EL (cell line): Measurements from ENCODE around the gene SETD7.
"Not testable (repeated sequence)": the region's sequence is repeated elsewhere in the genome, so short reads cannot be mapped to it uniquely, and the experiment has no call there.

Experiments used
- DNase-seq: peaks from one replicate; pipeline ENCODE4 v3.0.0-alpha.2; 2016

Gene SETD7

GRCh38 chr4:139506774-139507173 lies 49.2 kb downstream of the SETD7 start:
- no peak for DNase-seq

DNA sequence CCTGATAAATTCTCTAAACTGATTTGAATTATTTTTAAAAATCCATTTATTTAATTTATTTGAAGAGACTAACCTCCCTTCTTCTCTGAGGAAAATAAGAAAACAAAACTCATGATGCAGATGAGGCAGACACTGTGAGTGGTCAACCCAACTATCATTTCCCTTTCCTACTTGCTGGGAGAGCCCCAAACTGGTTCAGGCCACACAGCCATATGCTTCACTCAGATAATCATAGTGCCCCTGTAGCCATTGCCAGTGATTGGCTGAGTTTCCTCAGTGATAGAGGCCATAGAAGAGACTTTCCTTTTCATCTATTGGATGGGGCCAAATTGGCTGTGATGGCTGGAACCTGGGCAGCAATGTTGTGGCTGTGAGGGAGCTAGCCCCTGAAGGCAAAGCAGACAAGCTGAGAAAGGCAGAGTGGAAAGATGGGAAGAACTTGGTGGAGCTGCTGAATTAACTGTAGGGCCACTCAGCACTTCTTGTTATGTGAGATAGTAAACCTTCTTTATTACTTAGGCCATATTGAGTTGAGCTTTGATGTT lies 52.3 kb downstream of the SETD7 start:
- no peak for DNase-seq

DNA sequence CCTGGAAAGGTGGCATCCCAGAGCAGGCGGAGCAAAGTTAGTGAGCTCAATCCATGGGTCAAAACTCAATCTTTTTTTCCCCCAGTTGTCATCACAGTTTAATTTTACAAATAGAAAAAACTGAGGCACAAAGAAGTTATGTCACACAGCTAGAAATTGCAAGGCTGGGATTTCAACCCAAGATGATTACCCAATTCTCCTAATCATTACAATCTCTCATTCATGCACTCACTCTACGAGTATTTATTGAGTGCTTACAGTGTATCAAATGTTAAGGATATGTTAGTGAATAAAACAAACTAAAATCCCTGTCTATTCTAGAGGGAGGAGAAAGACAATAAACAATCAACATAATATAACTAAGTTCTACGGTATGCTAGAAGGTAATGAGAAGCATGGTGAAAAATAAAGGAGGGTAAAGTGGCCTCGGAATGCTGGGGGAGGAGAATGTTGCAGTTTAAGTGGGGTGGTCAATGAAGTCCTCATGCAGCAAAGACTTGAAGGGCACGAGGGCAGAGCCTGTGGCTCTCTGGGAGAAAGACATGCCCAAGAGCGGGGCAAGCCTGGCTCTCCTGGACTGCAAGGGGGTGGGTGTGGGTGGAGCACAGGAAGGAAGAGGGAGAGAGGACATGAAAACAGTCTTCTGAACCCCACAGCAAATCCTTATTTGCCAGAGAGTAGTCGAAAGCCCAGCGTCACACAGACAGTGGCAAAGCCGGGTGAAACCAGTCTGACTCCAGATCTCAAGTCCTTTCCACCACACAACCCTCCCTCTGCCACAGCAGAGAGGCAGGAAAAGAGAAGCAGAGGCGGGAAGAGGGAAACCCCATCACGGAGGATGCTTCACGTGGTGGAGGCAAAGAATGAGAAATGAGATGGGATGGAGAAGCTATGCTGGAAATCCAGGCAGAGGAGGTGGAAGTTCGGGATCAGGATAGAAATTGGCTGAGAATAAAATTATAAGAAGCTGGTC lies 53.8 kb downstream of the SETD7 start:
- DNase-seq: no peak

DNA sequence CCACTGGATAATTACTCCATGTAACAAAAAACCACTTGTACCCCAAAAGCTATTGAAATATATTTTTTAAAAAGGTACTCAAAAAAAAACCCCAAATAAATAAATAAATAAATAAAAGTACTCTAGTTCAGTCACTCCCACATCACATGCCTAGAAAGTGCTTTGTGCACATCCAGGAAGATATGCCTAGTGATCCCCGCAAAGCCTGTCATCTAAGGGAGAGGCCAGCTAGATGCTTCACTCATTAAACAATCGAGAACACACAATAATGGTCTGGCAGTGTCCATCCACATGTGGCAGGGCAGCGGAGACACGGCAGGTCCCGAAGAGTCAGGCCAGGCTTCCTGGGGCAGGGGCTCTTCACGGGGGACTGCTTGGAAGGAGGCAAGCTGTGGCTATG lies 54.5 kb downstream of the SETD7 start:
- no peak for DNase-seq

DNA sequence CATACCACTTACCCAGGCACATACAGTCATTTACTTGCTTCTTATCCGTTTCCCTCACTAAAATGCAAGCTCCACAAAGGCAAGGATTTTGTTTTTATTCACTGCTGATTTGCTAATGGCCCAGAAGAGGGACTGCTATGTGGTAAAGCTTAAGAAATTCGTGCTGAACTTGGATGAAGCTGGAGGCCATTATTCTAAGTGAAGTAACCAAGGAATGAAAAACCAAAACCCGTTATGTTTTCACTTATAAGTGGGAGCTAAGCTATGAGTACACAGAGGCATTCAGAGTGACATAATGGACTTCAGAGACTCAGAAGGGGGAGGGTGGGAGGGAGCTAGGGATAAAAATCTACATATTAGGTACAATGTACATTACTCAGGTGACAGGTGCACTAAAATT lies 54.9 kb downstream of the SETD7 start:
- no peak for DNase-seq

DNA sequence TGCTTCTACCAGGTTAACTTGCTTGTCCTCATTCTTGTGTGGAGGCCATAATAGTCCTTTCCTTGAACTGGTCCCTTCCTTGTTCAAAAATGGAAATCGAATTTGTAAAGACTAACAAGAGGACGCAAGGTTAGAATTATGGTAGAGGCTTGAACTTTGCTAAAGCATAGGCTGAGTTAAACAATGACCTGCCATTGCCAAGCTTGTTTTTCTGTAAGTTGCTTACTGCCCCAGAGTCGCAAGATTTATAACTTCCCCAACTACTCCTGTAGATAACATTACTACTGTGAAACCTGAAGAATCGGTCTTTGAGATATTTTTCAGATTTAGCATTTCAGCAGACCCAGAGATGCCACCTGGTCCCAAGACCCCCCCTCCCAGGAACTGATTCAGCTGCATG lies 56.8 kb downstream of the SETD7 start:
- DNase-seq: no peak

- DNase-seq: no peak
Measured at GRCh38 chr4:139493176-139493575, 62.8 kb downstream of the SETD7 start.

- no peak for DNase-seq
Measured at GRCh38 chr4:139492429-139492828, 63.6 kb downstream of the SETD7 start.

DNA sequence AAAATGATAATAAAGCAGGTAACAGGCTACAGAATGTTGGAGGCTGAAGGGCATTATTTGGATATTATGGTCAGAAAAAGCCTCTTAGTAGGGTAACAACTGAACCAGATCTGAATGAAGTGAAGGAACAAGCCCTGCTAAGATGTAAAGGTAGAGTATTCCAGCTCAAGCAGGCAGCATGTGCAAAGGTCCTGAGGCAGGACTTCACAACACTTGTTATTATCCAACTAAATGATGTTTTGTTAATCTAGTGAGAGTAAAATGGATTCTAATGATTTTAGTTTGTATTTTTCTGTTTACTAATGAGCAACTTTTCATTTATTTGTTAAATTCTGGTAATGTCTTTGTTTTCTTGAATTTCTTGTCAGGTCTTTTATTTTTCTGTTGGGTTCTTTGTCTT lies 66.4 kb downstream of the SETD7 start:
- DNase-seq: no peak

DNA sequence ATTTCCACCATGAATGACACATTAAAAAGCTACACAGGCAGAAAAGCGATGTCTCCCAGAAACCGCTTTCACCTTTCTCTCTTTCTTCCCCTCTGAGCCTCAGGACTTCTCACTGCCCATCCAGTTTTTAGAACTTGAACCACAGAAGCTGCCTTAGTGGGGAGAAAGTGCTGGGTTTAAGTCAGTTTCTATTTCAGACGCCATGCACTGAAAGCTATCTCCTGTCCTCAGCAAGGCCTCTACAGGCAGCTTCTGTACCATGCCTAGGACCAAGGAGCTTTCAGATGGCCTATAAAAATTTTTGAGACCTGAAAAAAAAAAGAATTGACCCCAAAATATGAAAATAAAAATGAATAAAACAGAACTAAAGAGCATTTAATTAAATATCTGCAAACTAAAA lies 67.6 kb downstream of the SETD7 start:
- no peak for DNase-seq

- DNase-seq: no peak
Measured at GRCh38 chr4:139484783-139485311, 71.2 kb downstream of the SETD7 start.

DNA sequence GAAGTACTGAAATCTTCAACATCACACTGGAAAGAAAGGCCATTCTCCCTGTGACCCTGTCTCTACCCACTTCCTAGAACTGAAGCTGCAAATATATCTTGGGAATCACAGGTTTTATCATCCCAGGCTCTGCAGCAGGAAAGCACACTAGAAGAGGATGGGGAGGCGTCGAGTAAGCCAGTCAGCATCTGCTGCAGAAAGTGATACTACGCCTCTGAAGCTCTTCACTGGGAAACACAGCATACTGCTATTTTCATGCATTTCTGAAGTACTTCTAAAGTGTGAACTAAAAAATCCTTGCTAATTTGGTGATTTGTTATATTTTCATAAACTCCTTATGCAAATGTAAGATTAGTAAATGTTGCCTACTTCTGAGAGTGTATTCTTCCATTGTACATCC lies 73.0 kb downstream of the SETD7 start:
- no peak for DNase-seq

GRCh38 chr4:139481465-139481864 lies 74.6 kb downstream of the SETD7 start:
- DNase-seq: no peak

DNA sequence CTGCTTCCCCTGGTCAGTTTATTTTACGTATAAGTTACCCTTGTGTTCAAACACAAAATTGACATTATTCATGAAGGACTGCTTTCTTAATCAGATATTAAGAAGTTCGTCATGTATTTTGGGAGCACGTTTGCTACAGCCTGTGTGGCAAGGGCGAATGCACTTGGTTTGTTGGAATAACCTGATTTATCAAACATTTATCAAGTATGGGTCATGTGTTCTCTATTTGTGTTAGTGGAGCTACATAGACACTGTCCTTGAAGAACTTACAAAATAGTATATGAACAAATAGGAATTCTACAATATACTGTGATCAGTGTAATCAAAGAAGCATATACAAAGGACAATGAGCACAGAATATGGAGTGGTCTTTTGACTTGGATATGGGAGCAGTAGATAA lies 79.7 kb downstream of the SETD7 start:
- DNase-seq: no peak

DNA sequence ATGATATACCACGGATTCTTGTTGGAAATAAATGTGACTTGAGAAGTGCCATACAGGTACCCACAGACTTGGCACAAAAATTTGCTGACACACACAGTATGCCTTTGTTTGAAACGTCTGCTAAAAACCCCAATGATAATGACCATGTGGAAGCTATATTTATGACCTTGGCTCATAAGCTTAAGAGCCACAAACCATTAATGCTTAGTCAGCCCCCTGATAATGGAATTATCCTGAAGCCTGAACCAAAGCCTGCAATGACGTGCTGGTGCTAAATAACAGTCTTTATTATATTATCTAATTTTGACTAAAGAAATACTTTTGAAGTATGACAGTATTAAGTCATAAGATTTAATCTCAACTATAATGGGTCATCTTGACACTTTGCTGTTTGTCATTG lies 83.2 kb downstream of the SETD7 start:
- DNase-seq: no peak

DNA sequence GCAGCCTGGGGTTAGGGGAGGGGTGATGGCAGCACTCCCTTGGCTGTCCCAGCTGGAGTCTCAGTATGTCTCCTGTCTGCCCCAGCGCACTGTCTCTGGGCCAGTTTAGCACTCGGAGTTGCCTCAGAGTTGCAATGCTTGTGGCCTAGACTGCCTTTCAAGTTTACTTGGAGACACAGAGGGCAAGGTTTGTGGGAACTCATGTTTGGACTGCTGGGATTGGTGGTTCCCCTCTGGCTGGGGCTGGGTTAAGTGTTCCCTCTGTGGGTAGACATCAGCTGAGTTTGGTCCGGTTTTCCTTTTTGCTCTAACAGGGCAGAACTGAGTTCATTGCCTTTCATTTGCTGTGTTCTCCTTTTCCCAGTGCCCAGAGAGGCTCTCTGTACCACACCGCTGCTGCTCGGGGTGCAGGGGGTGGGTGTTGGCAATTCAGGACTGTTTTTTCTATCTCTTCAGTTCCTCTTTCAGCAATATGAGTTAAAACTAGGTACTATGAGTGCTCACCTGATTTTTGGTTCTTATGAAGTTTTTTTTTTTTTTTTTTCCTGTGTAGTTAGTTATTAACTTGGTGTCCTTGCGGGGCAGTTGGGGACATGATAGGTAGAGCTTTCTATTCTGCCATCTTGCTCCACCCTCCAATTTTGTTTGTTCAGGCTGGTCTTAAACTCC lies 84.9 kb downstream of the SETD7 start:
- no peak for DNase-seq

GRCh38 chr4:139470295-139470694 lies 85.7 kb downstream of the SETD7 start:
- DNase-seq: no peak

GRCh38 chr4:139469869-139470268 lies 86.2 kb downstream of the SETD7 start:
- no peak for DNase-seq

DNA sequence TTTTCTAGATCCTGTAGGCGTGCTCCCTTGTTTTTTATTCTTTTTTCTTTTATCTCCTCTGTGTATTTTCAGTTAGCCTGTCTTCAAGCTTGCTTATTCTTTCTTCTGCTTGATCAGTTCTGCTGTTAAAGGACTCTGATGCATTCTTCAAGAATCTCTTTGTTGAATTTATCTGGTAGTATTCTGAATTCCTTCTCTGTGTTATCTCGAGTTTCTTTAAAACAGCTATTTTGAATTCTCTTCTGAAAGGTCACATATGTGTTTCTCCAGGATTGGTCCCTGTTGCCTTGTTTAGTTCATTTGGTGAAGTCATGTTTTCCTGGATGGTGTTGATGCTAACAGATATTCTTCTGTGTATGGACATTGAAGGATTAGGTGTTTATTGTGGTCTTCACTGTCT lies 86.8 kb downstream of the SETD7 start:
- no peak for DNase-seq

- DNase-seq: not testable (repeated sequence)
Measured at GRCh38 chr4:139468756-139469155, 87.3 kb downstream of the SETD7 start.

DNA sequence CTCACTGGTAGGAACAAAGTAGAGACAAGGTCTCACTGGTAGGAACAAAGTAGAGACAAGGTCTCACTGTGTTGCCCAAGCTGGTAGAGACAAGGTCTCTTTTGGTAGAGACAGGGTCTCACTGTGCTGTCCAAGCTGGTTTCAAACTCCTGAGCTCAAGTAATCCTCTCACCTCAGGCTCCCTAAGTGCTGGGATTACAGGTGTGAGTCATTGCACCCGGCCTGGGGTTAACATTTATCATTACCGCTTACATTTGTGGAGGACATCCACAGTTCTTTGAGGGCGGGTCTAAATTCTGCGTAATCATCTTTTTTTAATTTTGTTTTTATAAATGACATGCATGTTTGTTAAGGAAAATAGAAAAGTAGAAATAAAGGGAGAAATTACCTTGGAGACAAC lies 90.1 kb downstream of the SETD7 start:
- no peak for DNase-seq

GRCh38 chr4:139464512-139464911 lies 91.5 kb downstream of the SETD7 start:
- DNase-seq: not testable (repeated sequence)

GRCh38 chr4:139461022-139461628 lies 94.9 kb downstream of the SETD7 start:
- DNase-seq: no peak
